ENCODE data around the gene RNF183.

DNA sequence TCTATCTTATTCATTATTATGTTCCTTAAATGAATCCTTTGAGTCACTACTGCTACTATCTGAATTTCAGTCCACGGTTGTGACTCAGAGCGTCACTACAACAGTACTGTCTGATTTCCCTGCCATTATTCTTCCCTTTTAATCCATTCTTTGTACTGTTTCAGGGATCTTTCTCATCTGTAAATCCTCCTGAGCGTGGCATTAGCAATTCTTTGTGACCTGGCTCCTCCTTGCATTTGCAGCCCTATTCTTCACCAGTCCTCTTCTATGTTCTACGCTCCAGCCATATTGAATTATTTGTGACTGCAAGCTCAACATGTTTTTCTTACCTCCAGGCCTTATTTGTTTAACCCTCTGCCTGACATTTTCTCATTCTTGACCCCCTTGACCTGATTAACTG lies 21.8 kb downstream of the RNF183 start:
- TF ChIP-seq, protein P1, sequence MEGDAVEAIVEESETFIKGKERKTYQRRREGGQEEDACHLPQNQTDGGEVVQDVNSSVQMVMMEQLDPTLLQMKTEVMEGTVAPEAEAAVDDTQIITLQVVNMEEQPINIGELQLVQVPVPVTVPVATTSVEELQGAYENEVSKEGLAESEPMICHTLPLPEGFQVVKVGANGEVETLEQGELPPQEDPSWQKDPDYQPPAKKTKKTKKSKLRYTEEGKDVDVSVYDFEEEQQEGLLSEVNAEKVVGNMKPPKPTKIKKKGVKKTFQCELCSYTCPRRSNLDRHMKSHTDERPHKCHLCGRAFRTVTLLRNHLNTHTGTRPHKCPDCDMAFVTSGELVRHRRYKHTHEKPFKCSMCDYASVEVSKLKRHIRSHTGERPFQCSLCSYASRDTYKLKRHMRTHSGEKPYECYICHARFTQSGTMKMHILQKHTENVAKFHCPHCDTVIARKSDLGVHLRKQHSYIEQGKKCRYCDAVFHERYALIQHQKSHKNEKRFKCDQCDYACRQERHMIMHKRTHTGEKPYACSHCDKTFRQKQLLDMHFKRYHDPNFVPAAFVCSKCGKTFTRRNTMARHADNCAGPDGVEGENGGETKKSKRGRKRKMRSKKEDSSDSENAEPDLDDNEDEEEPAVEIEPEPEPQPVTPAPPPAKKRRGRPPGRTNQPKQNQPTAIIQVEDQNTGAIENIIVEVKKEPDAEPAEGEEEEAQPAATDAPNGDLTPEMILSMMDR (IDR thresholded peaks at IDR 0.05; ENCODE audit: low read length) = no peak
- TF ChIP-seq EZH2phosphoT487 (IDR thresholded peaks at IDR 0.05; ENCODE audit: low read length) (no peak), EZH2 (optimal IDR thresholded peaks at IDR 0.05; ENCODE audit: low read depth, low read length) (no peak)
